H1 (cell line): ENCODE measurements around the gene C12orf76. TPM values are rescaled to one million over a fixed set of nuclear protein-coding genes. Genes with fewer than 3 reads are reported as not detected.

Experiments used
- CTCF ChIA-PET: fragments of 300-600 bp; sonication (Branson Sonifier 250); formaldehyde crosslinking; loops from one replicate; lab custom pipeline; 2021; ENCODE audit not compliant: partially characterized antibody; lab: Charles Lee
- POLR2A ChIA-PET: fragments of 300-600 bp; sonication (Branson Sonifier 250); formaldehyde crosslinking; loops from one replicate; lab custom pipeline; 2021; ENCODE audit warnings: inconsistent platforms; ENCODE audit not compliant: partially characterized antibody; lab: Charles Lee
- DNase-seq, 2 experiments: peaks; one replicate each; pipeline versions ENCODE4 v3.0.0 to v3.0.0-alpha.2; 2010 to 2022; ENCODE audit warnings: low spot score in 2 of 2, low read depth in 1 of 2, mixed read lengths in 1 of 2
- FAIRE-seq: peaks from 2 replicates; lab custom pipeline; 2011; peaks lifted over from hg19 to GRCh38; lab: Jason Lieb, UNC
- H2AFZ ChIP-seq: 2 replicates; pipeline ENCODE4 v1.8.1; 2012; ENCODE audit warnings: low read length, inconsistent platforms
- H2AK5ac ChIP-seq: 2 replicates; pipeline ENCODE4 v1.6.1; 2013; ENCODE audit warnings: low read depth, low read length
- H2BK120ac ChIP-seq: replicated peaks from 2 replicates; pipeline ENCODE3; 2013; ENCODE audit warnings: low read depth, low read length, inconsistent platforms
- H2BK12ac ChIP-seq: 2 replicates; pipeline ENCODE4 v1.6.1; 2013; ENCODE audit warnings: low read depth, low read length
- H2BK15ac ChIP-seq: 2 replicates; pipeline ENCODE4 v1.6.1; 2013; ENCODE audit warnings: low read length
- H2BK20ac ChIP-seq: 2 replicates; pipeline ENCODE4 v1.6.1; 2013; ENCODE audit warnings: low read length
- H2BK5ac ChIP-seq: 2 replicates; pipeline ENCODE4 v1.6.1; 2013; ENCODE audit warnings: low read depth, low read length
- H3K14ac ChIP-seq: 2 replicates; pipeline ENCODE4 v1.6.1; 2013; ENCODE audit warnings: inconsistent platforms; ENCODE audit not compliant: insufficient read length
- H3K18ac ChIP-seq: 2 replicates; pipeline ENCODE4 v1.6.1; 2013; ENCODE audit warnings: low read length; ENCODE audit errors: extremely low read depth
- H3K23ac ChIP-seq: 2 replicates; pipeline ENCODE4 v1.6.1; 2013; ENCODE audit warnings: inconsistent platforms; ENCODE audit not compliant: insufficient read length
- H3K23me2 ChIP-seq: 2 replicates; pipeline ENCODE4 v1.6.1; 2013; ENCODE audit warnings: low read depth, low read length
- H3K27ac ChIP-seq: 2 replicates; pipeline ENCODE4 v1.6.1; 2011; ENCODE audit warnings: low read depth, low read length, inconsistent platforms
- H3K27me3 ChIP-seq, 4 experiments: replicated peaks in 1 of 4; 1 replicate in 1 of 4; 2 replicates in 3 of 4; pipeline versions ENCODE4 v1.6.1 to v1.8.1; 2011 to 2013; ENCODE audit warnings: low read length in 3 of 4, mild to moderate bottlenecking in 3 of 4, inconsistent platforms in 2 of 4, mixed read lengths in 2 of 4, moderate library complexity in 1 of 4; ENCODE audit not compliant: control insufficient read depth in 3 of 4, insufficient read depth in 3 of 4; ENCODE audit errors: extremely low read depth in 1 of 4
- H3K36me3 ChIP-seq, 4 experiments: 2 replicates each; pipeline versions ENCODE4 v1.6.1 to v1.8.1; 2011 to 2013; ENCODE audit warnings: mild to moderate bottlenecking in 4 of 4, low read length in 3 of 4, moderate library complexity in 2 of 4, control low read depth in 1 of 4, inconsistent platforms in 1 of 4; ENCODE audit not compliant: insufficient read depth in 4 of 4, control insufficient read depth in 2 of 4
- H3K4ac ChIP-seq: replicated peaks from 2 replicates; pipeline ENCODE3; 2013; ENCODE audit warnings: low read length, low read depth, mixed read lengths, inconsistent platforms; ENCODE audit not compliant: insufficient read length
- H3K4me1 ChIP-seq, 4 experiments: replicated peaks in 1 of 4; 1 replicate in 1 of 4; 2 replicates in 3 of 4; pipeline versions ENCODE4 v1.6.1 to v1.8.1; 2011 to 2013; ENCODE audit warnings: low read length in 3 of 4, inconsistent platforms in 2 of 4, mixed read lengths in 1 of 4; ENCODE audit not compliant: insufficient read depth in 4 of 4, control insufficient read depth in 3 of 4
- H3K4me2 ChIP-seq, 2 experiments: 2 replicates each; pipeline versions ENCODE4 v1.6.1 to v1.8.1; 2011 to 2013; ENCODE audit warnings: low read depth in 2 of 2, low read length in 2 of 2, control low read depth in 1 of 2, inconsistent platforms in 1 of 2, mild to moderate bottlenecking in 1 of 2; ENCODE audit not compliant: insufficient read depth in 1 of 2
- H3K4me3 ChIP-seq, 4 experiments: fragments of 200-600, 300-600 bp in 1 of 4; sonication (generic), shearing (Covaris generic), sonication (Bioruptor Twin) in 1 of 4; 2 replicates each; pipeline versions ENCODE4 v1.5.1 to v1.8.1; 2011 to 2016; ENCODE audit warnings: low read length in 4 of 4, low read depth in 3 of 4, control low read depth in 2 of 4, inconsistent platforms in 2 of 4, mild to moderate bottlenecking in 2 of 4, mixed read lengths in 1 of 4, moderate library complexity in 1 of 4; ENCODE audit not compliant: insufficient read depth in 2 of 4; ENCODE audit errors: extremely low read depth in 1 of 4
- H3K56ac ChIP-seq: replicated peaks from 2 replicates; pipeline ENCODE3; 2013; ENCODE audit warnings: low read depth, mild to moderate bottlenecking, mixed read lengths, low read length, inconsistent platforms; ENCODE audit not compliant: insufficient read length
- H3K79me1 ChIP-seq: 2 replicates; pipeline ENCODE4 v1.6.1; 2013; ENCODE audit warnings: low read depth, low read length, control low read depth
- H3K79me2 ChIP-seq, 2 experiments: 2 replicates each; pipeline versions ENCODE4 v1.6.1 to v1.8.1; 2012 to 2013; ENCODE audit warnings: low read length in 2 of 2, mild to moderate bottlenecking in 2 of 2, inconsistent platforms in 1 of 2; ENCODE audit not compliant: insufficient read depth in 2 of 2, control insufficient read depth in 1 of 2
- H3K9ac ChIP-seq, 4 experiments: replicated peaks in 1 of 4; 1 replicate in 1 of 4; 2 replicates in 3 of 4; pipeline versions ENCODE4 v1.6.1 to v1.8.1; 2011 to 2013; ENCODE audit warnings: low read depth in 3 of 4, low read length in 3 of 4, control low read depth in 2 of 4, mild to moderate bottlenecking in 2 of 4, moderate library complexity in 2 of 4, inconsistent platforms in 1 of 4; ENCODE audit errors: extremely low read depth in 1 of 4
- H3K9me3 ChIP-seq, 2 experiments: 2 replicates each; pipeline versions ENCODE4 v1.6.1 to v1.8.1; 2012 to 2013; ENCODE audit warnings: mild to moderate bottlenecking in 2 of 2, moderate library complexity in 2 of 2, control low read depth in 1 of 2, inconsistent platforms in 1 of 2, low read depth in 1 of 2, low read length in 1 of 2, mixed read lengths in 1 of 2; ENCODE audit not compliant: insufficient read depth in 2 of 2
- H4K20me1 ChIP-seq, 2 experiments: replicated peaks in 1 of 2; 2 replicates each; pipeline versions ENCODE3 to v1.8.1; 2011 to 2013; ENCODE audit warnings: inconsistent platforms in 2 of 2, low read length in 2 of 2, mild to moderate bottlenecking in 1 of 2; ENCODE audit not compliant: insufficient read depth in 2 of 2, control insufficient read depth in 1 of 2
- H4K5ac ChIP-seq: 2 replicates; pipeline ENCODE4 v1.6.1; 2013; ENCODE audit warnings: low read length, low read depth, mixed read lengths, inconsistent platforms; ENCODE audit not compliant: insufficient read length
- H4K8ac ChIP-seq: 2 replicates; pipeline ENCODE4 v1.8.0; 2013; ENCODE audit warnings: mild to moderate bottlenecking, moderate library complexity, low read length, inconsistent platforms; ENCODE audit not compliant: insufficient read depth; ENCODE audit errors: extremely low read depth
- H4K91ac ChIP-seq: replicated peaks from 2 replicates; pipeline ENCODE3; 2013; ENCODE audit warnings: low read length, mixed read lengths, inconsistent platforms; ENCODE audit not compliant: insufficient read length
- ATF3 ChIP-seq: IDR thresholded peaks from 2 replicates; pipeline ENCODE4 v1.6.1; 2011; ENCODE audit warnings: low read depth, mild to moderate bottlenecking, low read length; ENCODE audit not compliant: insufficient read depth
- BCL11A ChIP-seq, 2 experiments: IDR thresholded peaks; one replicate each; pipeline ENCODE4 v1.6.1; 2011; ENCODE audit warnings: low read depth in 2 of 2, low read length in 2 of 2, mild to moderate bottlenecking in 2 of 2
- BRCA1 ChIP-seq: IDR thresholded peaks from 2 replicates; pipeline ENCODE4 v1.6.1; 2012; ENCODE audit warnings: low read depth, low read length, improper control_type of control experiment
- CHD1 ChIP-seq: IDR thresholded peaks from 2 replicates; pipeline ENCODE4 v1.6.1; 2012; ENCODE audit warnings: low read depth, low read length, improper control_type of control experiment
- GABPA ChIP-seq: IDR thresholded peaks from 2 replicates; pipeline ENCODE4 v1.6.1; 2011; ENCODE audit warnings: mild to moderate bottlenecking, low read length, moderate library complexity, borderline replicate concordance; ENCODE audit not compliant: insufficient read depth
- GTF2F1 ChIP-seq: IDR thresholded peaks from 2 replicates; pipeline ENCODE4 v1.6.1; 2012; ENCODE audit warnings: low read depth, low read length, improper control_type of control experiment, borderline replicate concordance
- KDM1A ChIP-seq: fragments of 200-600, 300-600 bp; sonication (generic); IDR thresholded peaks from 2 replicates; pipeline ENCODE4 v1.7.1; 2016; ENCODE audit warnings: mild to moderate bottlenecking, low read length, borderline replicate concordance
- PHF8 ChIP-seq: fragments of 200-600 bp; sonication (generic); conservative IDR thresholded peaks from 2 replicates; pipeline ENCODE4 v1.7.1; 2012; ENCODE audit warnings: low read depth, mild to moderate bottlenecking, inconsistent platforms, low read length, moderate library complexity
- RBBP5 ChIP-seq: IDR thresholded peaks from 2 replicates; pipeline ENCODE4 v1.7.1; 2012; ENCODE audit warnings: low read depth, mild to moderate bottlenecking, inconsistent platforms, low read length, moderate library complexity, borderline replicate concordance
- RXRA ChIP-seq: IDR thresholded peaks from 2 replicates; pipeline ENCODE4 v1.6.1; 2011; ENCODE audit warnings: low read depth, mild to moderate bottlenecking, low read length, moderate library complexity; ENCODE audit not compliant: insufficient read depth
- SP2 ChIP-seq: IDR thresholded peaks from 2 replicates; pipeline ENCODE4 v1.6.1; 2012; ENCODE audit warnings: mild to moderate bottlenecking, low read length, inconsistent platforms
- YY1 ChIP-seq: IDR thresholded peaks from 2 replicates; pipeline ENCODE4 v1.6.1; 2011; ENCODE audit warnings: low read depth, mild to moderate bottlenecking, low read length
- WGBS, 2 experiments: shearing (Covaris generic) in 1 of 2; methylation state at CpG; one replicate each; pipeline versions ENCODE4 v1.1.6 to v1.1.7; 2013 to 2015; ENCODE audit warnings: low lambda C conversion rate in 2 of 2, mixed read lengths in 2 of 2, inconsistent platforms in 1 of 2, low coverage in 1 of 2, missing lambda C conversion rate in 1 of 2; ENCODE audit not compliant: insufficient replicate concordance in 2 of 2, insufficient coverage in 1 of 2, insufficient read length in 1 of 2; ENCODE audit errors: extremely low coverage in 1 of 2, missing lambda C conversion rate in 1 of 2; 5-methylcytosine and 5-hydroxymethylcytosine counted together
- polyA plus RNA-seq, 7 experiments: library from polyadenylated mRNA; depleted of rRNA in 3 of 7; stranded (reverse) in 5 of 7; unstranded in 2 of 7; fragments of >200 nt in 5 of 7; fragments of 200-250 nt in 2 of 7; gene quantifications; 1 replicate in 5 of 7; 2 replicates in 1 of 7; 4 replicates in 1 of 7; pipeline versions ENCODE4 v1.2.1 to v1.2.3, GENCODE V29; 2011 to 2013; ENCODE audit warnings: missing spikeins in 2 of 7, mixed read lengths in 2 of 7
- total RNA-seq: library from RNA; stranded (reverse); fragmentation: NEBNext Ultra II Directional; extraction: Animal tissue kit (Norgen Biotek cat#: 25700); gene quantifications from 2 replicates; pipeline ENCODE4 v1.2.1, GENCODE V29; 2021

Gene C12orf76
- total and polyA plus RNA-seq, 2 of the 8 experiments (the other 6 are each of a cell fraction or from before 2014, with no cell fraction given), result 14.4 to 18.6 TPM

DNA sequence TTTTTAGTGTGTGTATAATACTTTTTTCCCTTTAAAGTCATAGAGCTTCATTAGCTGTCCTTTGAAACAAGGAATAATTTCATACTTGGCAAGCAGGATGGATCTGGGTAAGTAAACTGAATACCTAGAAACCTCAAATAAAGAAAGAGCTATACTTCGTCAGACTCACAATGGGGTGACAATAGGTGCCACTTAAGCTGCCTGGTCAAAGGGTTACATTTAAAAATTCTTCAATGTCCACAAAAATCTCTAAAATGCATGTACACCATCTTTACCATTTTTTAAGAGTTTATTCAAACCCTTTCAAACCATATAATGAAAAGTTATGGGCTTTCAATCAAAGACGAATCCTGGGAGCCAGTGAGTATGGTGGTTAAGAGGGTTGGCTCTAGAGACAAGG is 55.2 kb downstream of the C12orf76 start:
- H4K5ac ChIP-seq, result no peak overlapping the region
- no peak overlapping the region for H2BK5ac ChIP-seq
- TF ChIP-seq RBBP5 (no peak), BRCA1 (no peak), SP2 (no peak), YY1 (no peak), RXRA (no peak), KDM1A (no peak), ATF3 (no peak), GTF2F1 (no peak), GABPA (no peak), CHD1 (no peak), PHF8 (no peak), BCL11A (IDR thresholded peaks at IDR 0.05; ENCODE audit: low read depth in 2 of 2, low read length in 2 of 2) (no peak)
- H3K14ac ChIP-seq, result no peak overlapping the region
- peaks cover 0 to 2% (median under 1%) of the 10 kb centered on the region in 4 experiments; a peak in 1 of 7 replicates for H3K4me1 ChIP-seq
- peaks cover 0 to 16% of the 10 kb centered on the region in 2 experiments; a peak in 2 of 4 replicates for H3K79me2 ChIP-seq
- H3K36me3 ChIP-seq, result peaks cover 0 to 4% (median 3%) of the 10 kb centered on the region in 4 experiments; a peak in 2 of 8 replicates
- H3K79me1 ChIP-seq, result no peaks in the 10 kb centered on the region; the same call in 1 of the 2 replicates
- ChIA-PET POLR2A (no interaction called here), CTCF (interaction anchor here (0.6 to 1.5 kb wide), 2 partner anchors 25 to 224 kb away, joined by 3 to 4 read pairs; no protein-coding TSS in a partner anchor)
- H4K20me1 ChIP-seq, result peaks cover 0 to 1% of the 10 kb centered on the region in 2 experiments
- H2BK20ac ChIP-seq, result no peak overlapping the region
- no peak overlapping the region for H2AK5ac ChIP-seq
- peaks cover 5% of the 10 kb centered on the region; the same call in 1 of the 2 replicates for H3K23me2 ChIP-seq
- H3K9me3 ChIP-seq, result no peaks in the 10 kb centered on the region
- no peak overlapping the region for H2BK15ac ChIP-seq
- no peak overlapping the region for H3K18ac ChIP-seq
- H3K56ac ChIP-seq, result no peak overlapping the region
- no peak overlapping the region for H2BK120ac ChIP-seq
- no peak overlapping the region for H4K91ac ChIP-seq
- H2BK12ac ChIP-seq, result no peak overlapping the region
- no peak for DNase-seq
- no peak overlapping the region for H3K27ac ChIP-seq
- no peak overlapping the region for H3K9ac ChIP-seq
- H3K27me3 ChIP-seq, result no peaks in the 10 kb centered on the region
- no peak overlapping the region for H3K4ac ChIP-seq
- 91% methylated on average over 2 of the region's 2 CpGs; no CpG with 5 or more reads in 1 of the 2 experiments for WGBS, 2 experiments
- H4K8ac ChIP-seq, result no peak overlapping the region
- H2AFZ ChIP-seq, result no peak overlapping the region
- H3K4me2 ChIP-seq, result no peak overlapping the region
- no peak overlapping the region for H3K4me3 ChIP-seq
- no peak overlapping the region for H3K23ac ChIP-seq
- FAIRE-seq, result no peak
